Cardiac ventricle fibroblast (primary cell): Measurements from ENCODE around the gene KRR1. TPM values are rescaled to one million over a fixed set of nuclear protein-coding genes. Genes with fewer than 3 reads are reported as not detected.

Experiments used
- total RNA-seq: library from RNA; depleted of rRNA; stranded (reverse); fragments of >200 nt; gene quantifications from 2 replicates; pipeline ENCODE4 v1.2.3, GENCODE V29; 2015

KRR1 gene
- 23.0 and 28.4 TPM in 2 replicates for total RNA-seq

GRCh38 chr12:75511116-75512048, at the start of gene KRR1:
KRR1 (minus strand) TSS chr12:75511609; CDS start chr12:75511597, 12 bp downstream.

GRCh38 chr12:75480469-75480949, 30.9 kb downstream of the KRR1 start, which contains the start of gene GLIPR1:
GLIPR1 (plus strand) TSS chr12:75480755; CDS start chr12:75480881, 126 bp downstream.

Other genes starting within 250 kb of the KRR1 start
- 1.5 and 2.4 TPM in 2 replicates for gene CAPS2, start 181.3 kb downstream of the KRR1 start, total RNA-seq
- not detected in 2 replicates for gene GLIPR1L1, start 176.9 kb downstream of the KRR1 start, total RNA-seq
- gene GLIPR1L2, start 120.5 kb downstream of the KRR1 start, total RNA-seq = 1.3 and 3.3 TPM in 2 replicates
- gene GLIPR1, start 30.9 kb downstream of the KRR1 start, total RNA-seq = 18.2 and 18.7 TPM in 2 replicates